KG1 (cell line): ENCODE measurements around the gene ADAMTS15.
A peak's percentile ranks its signal among the peaks of the same experiment; 100 is the strongest.

Experiments used
- DNase-seq: peaks from one replicate; lab custom pipeline; 2025; lab: John Stamatoyannopoulos, UW

The ADAMTS15 gene

GRCh38 chr11:130418210-130418609 lies 30.2 kb upstream of the ADAMTS15 start:
- DNase-seq, result no peak

- DNase-seq, result no peak
Observed at GRCh38 chr11:130418756-130419155, 29.7 kb upstream of the ADAMTS15 start.

GRCh38 chr11:130420478-130421198 lies 27.8 kb upstream of the ADAMTS15 start:
- no peak for DNase-seq

GRCh38 chr11:130421199-130421585 lies 27.3 kb upstream of the ADAMTS15 start:
- DNase-seq, result no peak

- DNase-seq, result no peak
Observed at GRCh38 chr11:130421697-130422096, 26.7 kb upstream of the ADAMTS15 start.

- no peak for DNase-seq
Observed at GRCh38 chr11:130422251-130422995, 26.0 kb upstream of the ADAMTS15 start.

GRCh38 chr11:130423541-130424142 lies 24.8 kb upstream of the ADAMTS15 start:
- no peak for DNase-seq

GRCh38 chr11:130424613-130425140 lies 23.8 kb upstream of the ADAMTS15 start:
- DNase-seq, result no peak

- no peak for DNase-seq
Observed at GRCh38 chr11:130425156-130425555, 23.3 kb upstream of the ADAMTS15 start.

GRCh38 chr11:130426223-130426836 lies 22.1 kb upstream of the ADAMTS15 start:
- DNase-seq, result no peak

GRCh38 chr11:130426837-130427341 lies 21.6 kb upstream of the ADAMTS15 start:
- DNase-seq, result no peak

GRCh38 chr11:130427581-130428315 lies 20.7 kb upstream of the ADAMTS15 start:
- DNase-seq, result no peak

GRCh38 chr11:130428316-130429119 lies 19.9 kb upstream of the ADAMTS15 start, which contains the start of gene ADAMTS8:
ADAMTS8 (minus strand) TSS chr11:130428609; CDS start chr11:130428286, 323 bp downstream.
- DNase-seq, result no peak

GRCh38 chr11:130429120-130429681 lies 19.2 kb upstream of the ADAMTS15 start:
- no peak for DNase-seq

GRCh38 chr11:130429983-130430382 lies 18.5 kb upstream of the ADAMTS15 start:
- DNase-seq, result no peak

GRCh38 chr11:130431331-130431773 lies 17.1 kb upstream of the ADAMTS15 start:
- peak; percentile 61 for DNase-seq

GRCh38 chr11:130431801-130432200 lies 16.6 kb upstream of the ADAMTS15 start:
- no peak for DNase-seq

- no peak for DNase-seq
Observed at GRCh38 chr11:130433357-130433756, 15.1 kb upstream of the ADAMTS15 start.

- DNase-seq, result peak; percentile 94
Observed at GRCh38 chr11:130434521-130435223, 13.8 kb upstream of the ADAMTS15 start.
